ENCODE results near the gene PYROXD2.

PYROXD2 gene

GRCh38 chr10:98433881-98434732 lies 19.1 kb upstream of the PYROXD2 start:
- no peak for DNase-seq

GRCh38 chr10:98433371-98433770 lies 18.4 kb upstream of the PYROXD2 start:
- DNase-seq, result no peak

- DNase-seq, result no peak
These were observed 17.3 kb upstream of the PYROXD2 start for GRCh38 chr10:98432330-98432729.

- peak; percentile 23 for DNase-seq
These were observed 16.0 kb upstream of the PYROXD2 start for GRCh38 chr10:98431016-98431415.

GRCh38 chr10:98430427-98430826 lies 15.4 kb upstream of the PYROXD2 start:
- DNase-seq, result no peak

GRCh38 chr10:98429320-98430072 lies 14.5 kb upstream of the PYROXD2 start:
- DNase-seq, result no peak

- no peak for DNase-seq
These were observed 12.1 kb upstream of the PYROXD2 start for GRCh38 chr10:98427011-98427515.

- peak; percentile 23 for DNase-seq
These were observed 10.8 kb upstream of the PYROXD2 start for GRCh38 chr10:98425511-98426352.

- no peak for DNase-seq
These were observed 9.6 kb upstream of the PYROXD2 start for GRCh38 chr10:98424295-98425254.

GRCh38 chr10:98423691-98424120 lies 8.7 kb upstream of the PYROXD2 start:
- no peak for DNase-seq

GRCh38 chr10:98422182-98422581 lies 7.2 kb upstream of the PYROXD2 start:
- DNase-seq, result no peak

GRCh38 chr10:98420786-98421185 lies 5.8 kb upstream of the PYROXD2 start:
- no peak for DNase-seq

GRCh38 chr10:98419469-98420261 lies 4.7 kb upstream of the PYROXD2 start:
- no peak for DNase-seq

- DNase-seq, result no peak
These were observed 3.9 kb upstream of the PYROXD2 start for GRCh38 chr10:98418665-98419468.

GRCh38 chr10:98417973-98418664 lies 3.1 kb upstream of the PYROXD2 start:
- no peak for DNase-seq

GRCh38 chr10:98417481-98417959 lies 2.5 kb upstream of the PYROXD2 start:
- no peak for DNase-seq

- DNase-seq, result no peak
These were observed 1.8 kb upstream of the PYROXD2 start for GRCh38 chr10:98416606-98417388.

GRCh38 chr10:98415731-98416119 lies 743 bp upstream of the PYROXD2 start:
- DNase-seq, result peak; percentile 49
